Testis (tissue), 3 donors: ENCODE results near the gene HOXC4. TPM values are rescaled to one million over a fixed set of nuclear protein-coding genes. Genes with fewer than 3 reads are reported as not detected.

Experiments used
- DNase-seq: peaks from one replicate; pipeline ENCODE4 v3.0.0-alpha.2; 2019
- H3K27ac ChIP-seq, 2 donors: fragments of 200-600 bp; sonication (generic); one replicate each; pipeline ENCODE4 v1.5.1; 2019
- H3K27me3 ChIP-seq: fragments of 200-600 bp; sonication (generic); one replicate; pipeline ENCODE4 v1.5.1; 2019
- H3K36me3 ChIP-seq: fragments of 200-600 bp; sonication (generic); one replicate; pipeline ENCODE4 v1.5.1; 2017; ENCODE audit warnings: low read depth; ENCODE audit errors: missing control alignments
- H3K4me1 ChIP-seq: fragments of 200-600 bp; sonication (generic); one replicate; pipeline ENCODE4 v1.5.1; 2019
- H3K4me3 ChIP-seq, 2 donors: fragments of 200-600 bp; sonication (generic); one replicate each; pipeline ENCODE4 v1.5.1; 2017 to 2019
- H3K9me3 ChIP-seq: fragments of 200-600 bp; sonication (generic); one replicate; pipeline ENCODE4 v1.5.1; 2017
- CTCF ChIP-seq, 3 experiments: fragments of 450-650 bp in 2 of 3; fragments of 200-600 bp in 1 of 3; sonication (generic) in 1 of 3; IDR thresholded peaks; one replicate each; pipeline ENCODE4 v1.5.1; 2016 to 2019; ENCODE audit warnings: antibody characterized with exemption in 3 of 3, mild to moderate bottlenecking in 2 of 3, moderate library complexity in 1 of 3
- POLR2A ChIP-seq: fragments of 450-650 bp; IDR thresholded peaks from one replicate; pipeline ENCODE4 v1.6.1; 2017; ENCODE audit warnings: antibody characterized with exemption, mild to moderate bottlenecking, moderate library complexity
- WGBS, 2 donors: methylation state at CpG; one replicate each; pipeline ENCODE4 v1.1.5; 2018; 5-methylcytosine and 5-hydroxymethylcytosine counted together
- intact Hi-C: fragments of 100-400 bp; cut with DNase I; formaldehyde crosslinking; loops from one replicate; pipeline ENCODE4 v1.15.1; 2023; ENCODE audit warnings: low total_unique reads
- polyA plus RNA-seq: library from polyadenylated mRNA; stranded (reverse); fragments of 350-450 nt; fragmentation: Illumina TruSeq; extraction: RNeasy Lipid Tissue Mini Kit (QIAGEN cat#74804); gene quantifications from one replicate; pipeline ENCODE4 v1.2.3, GENCODE V29; 2014; ENCODE audit warnings: low read depth, low replicate concordance; ENCODE audit not compliant: insufficient read depth
- total RNA-seq, 2 donors: library from RNA; depleted of rRNA; stranded (reverse); fragments of >200 nt; gene quantifications; one replicate each; pipeline ENCODE4 v1.2.3, GENCODE V29; 2016

The HOXC4 gene
- total and polyA plus RNA-seq, 3 donors from 2014 or later: 3.0 to 4.3 (median 3.1) TPM

DNA sequence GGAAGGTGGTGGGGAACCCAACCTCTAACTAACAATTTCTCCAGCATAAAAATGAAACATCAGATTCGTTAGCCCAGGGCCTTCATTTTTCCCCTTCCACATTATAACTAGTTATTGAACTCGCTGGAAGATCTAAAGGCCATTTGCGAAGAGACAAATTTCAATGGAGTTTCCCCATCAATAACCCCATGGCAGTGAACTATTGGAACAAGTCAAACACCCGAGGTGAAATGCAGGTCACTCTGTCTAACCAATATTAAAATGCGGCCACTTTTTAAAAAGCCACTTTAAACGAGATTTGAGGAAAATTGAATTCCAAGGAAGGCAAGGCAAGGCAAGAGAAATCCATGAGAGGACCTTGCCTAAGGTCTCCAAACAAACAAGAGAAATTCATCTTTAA, 4.5 kb upstream of the HOXC4 start:
- TF ChIP-seq POLR2A: no peak
- 79 to 89% methylated on average over 6 of the region's 6 CpGs for WGBS, 2 donors
- DNase-seq: no peak
- Histone ChIP-seq H3K27ac (no peak overlapping the region), H3K9me3 (no peaks in the 10 kb centered on the region), H3K36me3 (no peaks in the 10 kb centered on the region), H3K4me1 (peaks cover 10% of the 10 kb centered on the region), H3K4me3 (no peak overlapping the region), H3K27me3 (no peaks in the 10 kb centered on the region)
- intact Hi-C loops: no loop called here

GRCh38 chr12:54050482-54050810, 3.2 kb upstream of the HOXC4 start:
- intact Hi-C loops: no loop called here
- Histone ChIP-seq H3K36me3 (no peaks in the 10 kb centered on the region), H3K4me1 (peaks cover 10% of the 10 kb centered on the region), H3K27me3 (no peaks in the 10 kb centered on the region), H3K4me3 (no peak overlapping the region), H3K27ac (no peak overlapping the region), H3K9me3 (no peaks in the 10 kb centered on the region)
- no peak for TF ChIP-seq POLR2A
- no peak for TF ChIP-seq CTCF (IDR thresholded peaks at IDR 0.05)
- WGBS, 2 donors: 75 to 79% methylated on average over 2 of the region's 2 CpGs
- no peak for DNase-seq

- Histone ChIP-seq H3K9me3 (no peaks in the 10 kb centered on the region), H3K4me3 (no peak overlapping the region), H3K27me3 (no peaks in the 10 kb centered on the region), H3K36me3 (no peaks in the 10 kb centered on the region), H3K27ac (no peak overlapping the region), H3K4me1 (peaks cover 10% of the 10 kb centered on the region)
- no peak for DNase-seq
- WGBS, 2 donors: 67 to 69% methylated on average over 11 to 12 of the region's 12 CpGs
- intact Hi-C loops: no loop called here
- no peak for TF ChIP-seq POLR2A
- no peak for TF ChIP-seq CTCF (IDR thresholded peaks at IDR 0.05)
Observed at GRCh38 chr12:54051026-54051842, 2.4 kb upstream of the HOXC4 start.

DNA sequence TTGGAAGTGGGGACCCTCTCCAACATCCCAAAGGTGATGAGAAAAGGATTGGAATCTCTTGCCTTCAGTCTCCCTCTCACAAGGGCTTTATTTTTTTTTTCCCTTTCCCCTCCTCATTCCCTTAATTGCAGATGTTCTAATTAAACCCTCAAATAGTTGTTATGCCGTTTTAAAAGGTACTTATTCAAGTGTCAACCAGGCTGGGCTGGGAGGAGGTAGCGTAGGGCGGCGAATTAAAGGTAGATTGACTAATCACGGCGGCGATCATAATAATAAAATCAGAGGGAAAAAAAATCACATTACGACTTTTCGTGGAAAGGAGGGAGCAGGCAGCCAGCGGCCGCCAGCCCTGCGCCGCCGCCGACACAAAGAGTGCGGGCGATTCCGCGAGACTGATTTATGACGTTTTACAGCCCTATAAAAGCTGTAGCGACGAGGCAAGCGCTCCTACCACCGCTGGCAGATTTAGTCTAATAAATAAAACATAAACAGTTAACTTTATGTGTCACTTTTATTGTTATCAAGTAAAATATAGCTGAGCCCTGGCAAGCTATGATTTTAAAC, 1.7 kb upstream of the HOXC4 start:
- H3K4me1 ChIP-seq: peaks cover 10% of the 10 kb centered on the region
- H3K36me3 ChIP-seq: no peaks in the 10 kb centered on the region
- no peaks in the 10 kb centered on the region for H3K9me3 ChIP-seq
- intact Hi-C loops: no loop called here
- no peaks in the 10 kb centered on the region for H3K27me3 ChIP-seq
- no peak for DNase-seq
- WGBS, 2 donors: 51 to 52% methylated on average over 24 of the region's 24 CpGs
- H3K4me3 ChIP-seq: no peak overlapping the region
- H3K27ac ChIP-seq: no peak overlapping the region
- TF ChIP-seq CTCF (IDR thresholded peaks at IDR 0.05) (no peak), POLR2A (no peak)

GRCh38 chr12:54052438-54053002, 1.1 kb upstream of the HOXC4 start:
- Histone ChIP-seq H3K36me3 (no peaks in the 10 kb centered on the region), H3K27me3 (no peaks in the 10 kb centered on the region), H3K4me3 (no peak overlapping the region), H3K27ac (no peak overlapping the region), H3K9me3 (no peaks in the 10 kb centered on the region), H3K4me1 (peaks cover 10% of the 10 kb centered on the region)
- DNase-seq: no peak
- intact Hi-C loops: no loop called here
- TF ChIP-seq CTCF (IDR thresholded peaks at IDR 0.05) (no peak), POLR2A (no peak)
- 33% methylated on average over 10 of the region's 10 CpGs for WGBS, 2 donors
